ENCODE data around the gene CAMTA1. TPM values are rescaled to one million over a fixed set of nuclear protein-coding genes. Genes with fewer than 3 reads are reported as not detected.
"Not testable (repeated sequence)": the region's sequence is repeated elsewhere in the genome, so short reads cannot be mapped to it uniquely, and the experiment has no call there.

The CAMTA1 gene
- total RNA-seq, 1 experiment from 2014 or later, result 102 TPM

GRCh38 chr1:6834366-6834765 lies 49.1 kb downstream of the CAMTA1 start:
- no peaks in the 10 kb centered on the region for H3K27me3 ChIP-seq (ENCODE audit: control insufficient read depth, insufficient read depth, low read length)
- 0 out of 2 replicates have a peak, but pooled peaks cover 1% of the 10 kb centered on the region for H3K36me3 ChIP-seq (replicated peaks; ENCODE audit: control insufficient read depth, insufficient read depth, low read length)
- no peak overlapping the region for H3K4me3 ChIP-seq (ENCODE audit: insufficient read depth, low read depth, low read length)
- DNase-seq, result no peak

- Histone ChIP-seq H3K36me3 (replicated peaks; ENCODE audit: control insufficient read depth, insufficient read depth, low read length) (0 out of 2 replicates have a peak, but pooled peaks cover 1% of the 10 kb centered on the region), H3K4me3 (ENCODE audit: insufficient read depth, low read depth, low read length) (no peak overlapping the region), H3K27me3 (ENCODE audit: control insufficient read depth, insufficient read depth, low read length) (no peaks in the 10 kb centered on the region)
- DNase-seq, result no peak
Observed at GRCh38 chr1:6835139-6835538, 49.9 kb downstream of the CAMTA1 start.

GRCh38 chr1:6842301-6842700 lies 57.0 kb downstream of the CAMTA1 start:
- no peaks in the 10 kb centered on the region for H3K27me3 ChIP-seq (ENCODE audit: control insufficient read depth, insufficient read depth, low read length)
- peaks cover 3% of the 10 kb centered on the region for H3K36me3 ChIP-seq (replicated peaks; ENCODE audit: control insufficient read depth, insufficient read depth, low read length)
- no peak overlapping the region for H3K4me3 ChIP-seq (ENCODE audit: insufficient read depth, low read depth, low read length)
- no peak for DNase-seq

GRCh38 chr1:6845786-6846185 lies 60.5 kb downstream of the CAMTA1 start:
- H3K4me3 ChIP-seq (ENCODE audit: insufficient read depth, low read depth, low read length); DNase-seq; H3K27me3 ChIP-seq (ENCODE audit: control insufficient read depth, insufficient read depth, low read length); H3K36me3 ChIP-seq (replicated peaks; ENCODE audit: control insufficient read depth, insufficient read depth, low read length): not testable (repeated sequence)

- H3K36me3 ChIP-seq (replicated peaks; ENCODE audit: control insufficient read depth, insufficient read depth, low read length), result peaks cover 2% of the 10 kb centered on the region
- H3K27me3 ChIP-seq (ENCODE audit: control insufficient read depth, insufficient read depth, low read length), result no peaks in the 10 kb centered on the region
- H3K4me3 ChIP-seq (ENCODE audit: insufficient read depth, low read depth, low read length), result no peak overlapping the region
- no peak for DNase-seq
Observed at GRCh38 chr1:6848816-6849215, 63.6 kb downstream of the CAMTA1 start.

- H3K27me3 ChIP-seq (ENCODE audit: control insufficient read depth, insufficient read depth, low read length), result no peaks in the 10 kb centered on the region
- no peak for DNase-seq
- H3K36me3 ChIP-seq (replicated peaks; ENCODE audit: control insufficient read depth, insufficient read depth, low read length), result peaks cover 2% of the 10 kb centered on the region
- no peak overlapping the region for H3K4me3 ChIP-seq (ENCODE audit: insufficient read depth, low read depth, low read length)
Observed at GRCh38 chr1:6850537-6850936, 65.3 kb downstream of the CAMTA1 start.

GRCh38 chr1:6852136-6852890 lies 67.1 kb downstream of the CAMTA1 start:
- DNase-seq, result no peak
- peaks cover 2% of the 10 kb centered on the region for H3K36me3 ChIP-seq (replicated peaks; ENCODE audit: control insufficient read depth, insufficient read depth, low read length)
- no peaks in the 10 kb centered on the region for H3K27me3 ChIP-seq (ENCODE audit: control insufficient read depth, insufficient read depth, low read length)
- H3K4me3 ChIP-seq (ENCODE audit: insufficient read depth, low read depth, low read length), result no peak overlapping the region

- H3K4me3 ChIP-seq (ENCODE audit: insufficient read depth, low read depth, low read length), result no peak overlapping the region
Observed at GRCh38 chr1:6854166-6854565, 68.9 kb downstream of the CAMTA1 start.

GRCh38 chr1:6857831-6858230 lies 72.6 kb downstream of the CAMTA1 start:
- no peak overlapping the region for H3K4me3 ChIP-seq (ENCODE audit: insufficient read depth, low read depth, low read length)
- H3K27me3 ChIP-seq (ENCODE audit: control insufficient read depth, insufficient read depth, low read length), result no peaks in the 10 kb centered on the region
- peaks cover 2% of the 10 kb centered on the region for H3K36me3 ChIP-seq (replicated peaks; ENCODE audit: control insufficient read depth, insufficient read depth, low read length)
- no peak for DNase-seq

More at GRCh38 chr1:6854166-6854565, 68.9 kb downstream of the CAMTA1 start:
- no peak for DNase-seq
- Histone ChIP-seq H3K36me3 (replicated peaks; ENCODE audit: control insufficient read depth, insufficient read depth, low read length) (peaks cover 2% of the 10 kb centered on the region), H3K27me3 (ENCODE audit: control insufficient read depth, insufficient read depth, low read length) (no peaks in the 10 kb centered on the region)

- no peak for DNase-seq
- no peaks in the 10 kb centered on the region for H3K27me3 ChIP-seq (ENCODE audit: control insufficient read depth, insufficient read depth, low read length)
- H3K36me3 ChIP-seq (replicated peaks; ENCODE audit: control insufficient read depth, insufficient read depth, low read length), result peaks cover 2% of the 10 kb centered on the region
- no peak overlapping the region for H3K4me3 ChIP-seq (ENCODE audit: insufficient read depth, low read depth, low read length)
Observed at GRCh38 chr1:6858596-6858995, 73.3 kb downstream of the CAMTA1 start.

GRCh38 chr1:6859415-6860343 lies 74.4 kb downstream of the CAMTA1 start:
- no peak for DNase-seq
- Histone ChIP-seq H3K27me3 (ENCODE audit: control insufficient read depth, insufficient read depth, low read length) (no peaks in the 10 kb centered on the region), H3K36me3 (replicated peaks; ENCODE audit: control insufficient read depth, insufficient read depth, low read length) (peaks cover 4% of the 10 kb centered on the region), H3K4me3 (ENCODE audit: insufficient read depth, low read depth, low read length) (no peak overlapping the region)

GRCh38 chr1:6860401-6860800 lies 75.1 kb downstream of the CAMTA1 start:
- no peak for DNase-seq
- Histone ChIP-seq H3K36me3 (replicated peaks; ENCODE audit: control insufficient read depth, insufficient read depth, low read length) (peaks cover 3% of the 10 kb centered on the region), H3K27me3 (ENCODE audit: control insufficient read depth, insufficient read depth, low read length) (no peaks in the 10 kb centered on the region), H3K4me3 (ENCODE audit: insufficient read depth, low read depth, low read length) (no peak overlapping the region)

GRCh38 chr1:6861075-6861724 lies 75.9 kb downstream of the CAMTA1 start:
- H3K36me3 ChIP-seq (replicated peaks; ENCODE audit: control insufficient read depth, insufficient read depth, low read length), result peaks cover 2% of the 10 kb centered on the region
- no peak for DNase-seq
- H3K4me3 ChIP-seq (ENCODE audit: insufficient read depth, low read depth, low read length), result no peak overlapping the region
- no peaks in the 10 kb centered on the region for H3K27me3 ChIP-seq (ENCODE audit: control insufficient read depth, insufficient read depth, low read length)

- Histone ChIP-seq H3K4me3 (ENCODE audit: insufficient read depth, low read depth, low read length) (no peak overlapping the region), H3K27me3 (ENCODE audit: control insufficient read depth, insufficient read depth, low read length) (no peaks in the 10 kb centered on the region), H3K36me3 (replicated peaks; ENCODE audit: control insufficient read depth, insufficient read depth, low read length) (peaks cover 2% of the 10 kb centered on the region)
- DNase-seq, result no peak
Observed at GRCh38 chr1:6862906-6863305, 77.7 kb downstream of the CAMTA1 start.
